Hippocampal formation (tissue), 2 donors: ENCODE data around the gene HAGH.
"Not testable (repeated sequence)": the region's sequence is repeated elsewhere in the genome, so short reads cannot be mapped to it uniquely, and the experiment has no call there.

Experiments
- DNase-seq, 2 donors: peaks; one replicate each; lab custom pipeline; 2025; lab: John Stamatoyannopoulos, UW

HAGH gene

DNA sequence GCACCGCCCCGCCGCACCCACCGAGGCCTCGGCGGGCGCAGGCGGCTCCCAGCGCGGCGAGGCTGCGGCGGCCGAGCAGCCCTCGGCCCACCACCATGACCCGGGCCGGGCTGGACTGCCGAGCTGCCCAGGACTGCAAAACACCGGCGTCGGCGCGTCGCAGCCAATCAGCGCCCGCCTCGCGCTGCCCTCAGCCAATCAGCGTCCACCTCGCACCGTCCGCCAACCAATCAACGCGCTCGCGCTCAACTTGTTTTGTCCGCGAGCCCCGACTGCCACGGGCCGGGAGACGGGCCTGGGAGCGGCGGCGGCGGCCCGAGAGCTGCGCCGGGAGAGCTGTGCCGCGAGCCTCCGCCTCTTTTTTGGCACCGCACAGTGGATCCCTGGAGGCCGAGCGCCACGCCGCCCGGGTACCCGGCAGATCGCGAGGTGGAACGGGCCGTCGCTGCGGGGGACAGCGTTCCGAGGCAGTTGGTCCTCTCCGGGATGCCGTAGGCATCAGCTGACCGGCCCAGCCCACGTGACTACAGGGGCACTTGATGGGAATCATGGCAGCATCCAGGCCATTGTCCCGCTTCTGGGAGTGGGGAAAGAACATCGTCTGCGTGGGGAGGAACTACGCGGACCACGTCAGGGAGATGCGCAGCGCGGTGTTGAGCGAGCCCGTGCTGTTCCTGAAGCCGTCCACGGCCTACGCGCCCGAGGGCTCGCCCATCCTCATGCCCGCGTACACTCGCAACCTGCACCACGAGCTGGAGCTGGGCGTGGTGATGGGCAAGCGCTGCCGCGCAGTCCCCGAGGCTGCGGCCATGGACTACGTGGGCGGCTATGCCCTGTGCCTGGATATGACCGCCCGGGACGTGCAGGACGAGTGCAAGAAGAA is at the start of gene HAGH, which contains the start of gene FAHD1:
TSS of gene HAGH (minus strand) at position 135 of the 883 bp plus-strand sequence. CDS start at position 97, 38 bp downstream.
TSS of gene FAHD1 (plus strand) at position 516 of the 883 bp plus-strand sequence. CDS start at position 549, 33 bp downstream.
- DNase-seq, result peak; percentile 84 to 95

DNA sequence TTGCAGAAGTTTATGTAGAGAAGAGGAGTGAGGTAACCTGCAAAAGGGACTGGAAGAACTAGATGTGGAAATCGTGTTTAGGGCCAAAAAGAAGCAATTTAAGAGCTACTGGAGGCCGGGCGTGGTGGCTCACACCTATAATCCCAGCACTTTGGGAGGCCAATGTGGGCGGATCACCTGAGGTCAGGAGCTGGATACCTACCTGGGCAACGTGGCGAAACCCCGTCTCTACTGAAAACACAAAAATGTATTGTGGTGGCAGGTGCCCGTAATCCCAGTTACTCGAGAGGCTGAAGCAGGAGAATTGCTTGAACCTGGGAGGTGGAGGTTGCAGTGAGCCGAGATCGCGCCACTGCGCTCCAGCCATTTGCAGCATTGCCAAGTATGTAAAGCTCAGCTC is 49.4 kb upstream of the HAGH start:
- not testable (repeated sequence) for DNase-seq

DNA sequence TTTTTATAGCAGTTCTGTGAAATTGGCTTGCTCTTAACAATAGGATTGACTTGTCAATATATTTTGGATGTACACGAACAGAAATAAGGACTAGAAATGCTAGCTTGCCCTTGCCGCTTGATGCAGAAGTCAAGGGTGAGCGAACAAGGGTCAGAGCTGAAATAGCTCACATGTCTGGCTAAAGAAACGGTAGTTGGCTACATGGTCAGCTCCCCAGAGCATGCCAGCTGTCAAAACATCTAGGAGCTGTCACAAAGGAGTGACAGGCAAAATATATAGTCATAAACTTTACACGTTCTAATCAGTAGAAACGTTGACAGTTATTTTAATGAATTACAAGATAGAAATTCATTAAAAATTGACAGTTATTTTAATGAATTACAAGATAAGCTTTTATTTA is 48.2 kb upstream of the HAGH start:
- no peak for DNase-seq

DNA sequence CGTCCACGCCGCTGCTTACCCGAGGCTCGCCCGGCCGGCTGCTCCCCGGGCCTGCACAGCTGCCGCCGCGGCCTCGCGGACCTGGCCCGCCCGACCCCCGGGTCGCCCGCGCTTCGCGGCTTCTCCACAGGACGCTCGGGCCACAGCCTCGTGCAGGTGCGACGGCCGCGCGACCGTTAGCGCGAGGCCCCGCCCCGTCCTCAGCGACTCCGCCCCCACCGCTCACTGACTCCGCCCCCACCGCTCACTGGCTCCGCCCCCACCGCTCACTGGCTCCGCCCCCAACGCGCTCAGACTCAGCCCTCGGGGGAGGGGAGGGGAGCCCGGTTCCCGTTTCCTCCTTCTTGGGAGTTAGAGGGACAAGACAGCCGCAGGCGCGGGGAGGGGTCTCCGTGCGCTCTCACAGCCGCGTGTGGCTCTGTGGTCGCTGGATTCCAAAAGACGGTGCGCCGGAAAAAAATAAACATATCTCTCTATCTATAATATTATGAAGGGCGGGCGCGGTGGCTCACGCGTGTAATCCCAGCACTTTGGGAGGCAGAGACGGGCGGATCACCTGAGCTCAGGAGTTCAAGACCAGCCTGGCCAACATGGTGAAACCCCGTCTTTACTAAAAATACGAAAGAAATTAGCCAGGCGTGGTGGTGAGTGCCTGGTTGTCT is 45.5 kb upstream of the HAGH start, which contains the start of gene MEIOB:
TSS of gene MEIOB (minus strand) at position 191 of the 662 bp plus-strand sequence. CDS start 3,989 bp downstream, outside the sequence.
- DNase-seq, result no peak

DNA sequence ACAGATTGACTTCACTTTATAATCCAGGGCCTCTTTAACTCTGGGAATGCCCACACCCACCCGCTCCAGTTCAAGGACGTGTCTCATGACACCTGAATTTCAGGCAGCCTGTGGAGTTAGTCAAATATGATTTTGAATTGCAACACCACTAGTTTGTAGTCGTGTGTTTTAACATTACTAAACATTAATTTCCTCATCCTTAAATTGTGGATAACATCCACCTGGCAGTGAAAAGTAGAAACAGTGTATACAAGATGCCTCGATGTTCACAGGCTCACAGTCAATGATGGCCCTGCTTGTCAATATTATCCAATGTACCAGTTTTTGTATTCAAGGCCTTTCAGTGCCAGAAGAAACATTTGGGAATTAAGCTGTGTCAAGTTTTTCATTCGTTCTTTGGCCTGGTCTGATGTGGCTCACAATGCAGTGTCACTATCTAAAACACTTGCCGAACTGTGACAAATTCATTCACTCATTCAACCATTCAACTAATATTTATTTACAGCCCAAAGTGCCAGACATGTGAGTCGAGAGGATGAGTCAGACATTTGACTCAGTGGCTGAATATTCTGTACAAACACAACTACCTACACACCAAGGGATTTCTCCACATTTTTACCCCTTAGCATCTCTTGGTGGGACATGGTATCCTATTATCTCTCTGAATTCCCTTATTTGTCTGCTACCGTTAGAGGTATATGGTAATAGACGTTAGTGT is 43.9 kb upstream of the HAGH start:
- DNase-seq, result no peak

DNA sequence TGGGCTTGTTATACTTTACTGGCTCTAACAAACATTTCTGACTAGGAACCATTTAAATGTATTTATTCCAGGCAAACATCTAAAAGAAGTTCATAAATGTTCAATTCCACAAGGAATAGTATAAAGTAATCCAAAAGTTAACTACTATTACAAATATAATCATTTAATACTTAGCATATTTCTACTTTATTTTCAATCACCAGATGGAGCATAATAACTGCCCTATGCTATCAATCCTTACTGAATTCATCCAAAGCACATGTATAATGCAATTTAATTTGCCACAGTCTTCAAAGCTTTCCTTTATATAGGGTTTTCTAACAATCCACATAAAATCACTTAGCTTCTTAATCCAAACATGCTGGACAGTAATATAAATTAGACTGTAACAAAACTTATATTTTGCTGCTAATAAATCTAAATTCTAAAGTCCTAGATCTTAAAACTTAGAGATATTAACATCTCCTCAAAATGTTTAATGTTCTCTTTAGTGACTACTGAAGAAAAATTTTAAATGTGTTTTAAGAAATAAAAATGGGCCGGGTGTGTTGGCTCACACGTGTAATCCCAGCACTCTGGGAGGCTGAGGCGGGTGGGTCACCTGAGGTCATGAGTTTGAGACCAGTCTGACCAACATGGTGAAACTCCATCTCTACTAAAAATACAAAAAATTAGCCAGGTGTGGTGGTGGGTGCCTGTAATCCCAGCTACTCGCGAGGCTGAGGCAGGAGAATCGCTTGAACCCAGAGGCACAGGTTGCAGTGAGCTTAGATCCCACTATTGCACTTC is 39.5 kb upstream of the HAGH start:
- DNase-seq, result no peak

DNA sequence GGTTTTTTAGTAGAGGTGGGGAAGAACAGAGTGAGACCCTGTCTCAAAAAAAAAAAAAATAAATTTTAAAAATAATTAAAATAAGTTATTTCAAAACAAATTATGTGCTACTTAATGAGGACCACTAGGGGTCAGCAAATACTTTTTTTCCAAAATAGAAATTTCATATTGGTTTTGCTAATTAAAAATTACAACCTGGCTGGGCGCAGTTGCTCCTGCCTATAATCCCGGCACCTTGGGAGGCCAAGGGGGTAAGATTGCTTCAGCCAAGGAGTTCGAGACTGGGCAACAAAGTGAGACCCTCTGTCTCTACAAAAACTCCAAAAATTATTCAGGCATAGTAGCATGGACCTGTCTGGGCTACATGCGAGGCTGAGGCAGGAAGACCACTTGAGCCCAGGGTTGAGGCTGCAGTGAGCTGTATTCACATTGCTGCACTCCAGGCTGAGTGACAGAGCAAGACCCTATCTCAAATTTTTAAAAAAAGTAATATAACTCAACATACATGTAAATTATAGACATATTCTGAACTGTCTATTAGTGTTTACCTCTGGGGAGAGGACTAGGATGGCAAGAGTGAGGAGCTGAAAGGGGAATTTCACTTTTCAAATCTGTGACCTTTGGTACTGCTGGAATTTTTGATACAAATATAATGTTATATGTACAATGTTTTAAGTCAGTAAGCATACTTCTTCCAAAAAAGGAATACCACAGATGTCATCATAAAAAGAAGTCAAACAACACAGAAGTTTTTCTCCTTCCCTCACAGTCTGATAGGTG is 37.2 kb upstream of the HAGH start:
- peak in 1 of 2 donors; percentile 2 for DNase-seq

DNA sequence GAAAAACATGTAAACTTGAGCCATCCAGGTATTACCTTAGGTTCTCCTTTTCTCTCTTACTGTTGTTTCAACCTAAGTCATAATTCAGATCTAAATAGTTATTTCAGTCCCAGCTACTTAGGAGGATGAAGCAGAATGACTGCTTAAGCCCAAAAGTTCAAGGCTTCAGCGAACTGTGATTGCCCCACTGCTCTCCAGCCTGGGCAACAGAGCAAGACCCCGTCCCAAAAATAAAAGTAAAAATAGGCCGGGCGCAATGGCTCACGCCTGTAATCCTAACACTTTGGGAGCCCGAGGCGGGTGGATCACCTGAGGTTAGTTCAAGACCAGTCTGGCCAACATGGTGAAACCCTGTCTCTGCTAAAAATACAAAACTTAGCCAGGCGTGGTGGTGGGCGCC is 35.8 kb upstream of the HAGH start:
- DNase-seq, result no peak

DNA sequence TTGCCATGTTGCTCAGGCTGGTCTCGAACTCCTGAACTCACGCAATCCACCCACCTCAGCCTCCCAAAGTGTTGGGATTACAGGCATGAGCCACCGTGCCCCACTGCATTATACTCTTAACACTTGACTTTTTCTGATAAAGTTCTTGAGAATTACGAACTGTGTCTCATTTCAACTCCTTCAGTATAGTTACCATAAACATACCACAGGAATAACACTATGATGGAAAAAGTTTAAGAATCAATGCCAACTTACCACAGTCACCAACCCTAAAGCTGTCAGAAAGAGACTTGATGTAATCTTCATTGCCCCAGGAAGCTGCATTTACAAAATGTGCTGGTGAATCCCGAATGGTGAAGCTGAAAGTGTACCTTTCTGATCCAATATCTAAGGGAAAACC is 35.1 kb upstream of the HAGH start:
- DNase-seq, result no peak

DNA sequence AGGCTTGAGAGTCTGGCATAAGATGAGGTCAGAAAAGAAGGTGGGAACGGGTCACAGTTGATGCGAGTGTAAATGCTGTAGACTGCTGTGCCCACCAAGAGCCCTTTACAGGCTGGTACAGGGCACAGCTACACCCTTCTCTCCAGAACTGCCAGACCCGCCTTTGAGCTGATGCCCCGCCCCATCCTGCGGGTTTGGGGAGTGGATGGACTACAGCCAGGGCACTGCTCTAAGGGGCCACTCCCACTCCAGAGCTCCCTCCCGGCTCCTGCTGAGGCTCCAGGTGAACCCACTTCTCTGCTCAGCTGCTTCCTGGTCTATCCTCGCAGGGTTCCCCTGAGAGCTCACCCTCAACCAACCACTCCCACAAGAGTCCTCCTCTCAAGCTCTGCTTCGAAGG is 33.0 kb upstream of the HAGH start:
- no peak for DNase-seq

DNA sequence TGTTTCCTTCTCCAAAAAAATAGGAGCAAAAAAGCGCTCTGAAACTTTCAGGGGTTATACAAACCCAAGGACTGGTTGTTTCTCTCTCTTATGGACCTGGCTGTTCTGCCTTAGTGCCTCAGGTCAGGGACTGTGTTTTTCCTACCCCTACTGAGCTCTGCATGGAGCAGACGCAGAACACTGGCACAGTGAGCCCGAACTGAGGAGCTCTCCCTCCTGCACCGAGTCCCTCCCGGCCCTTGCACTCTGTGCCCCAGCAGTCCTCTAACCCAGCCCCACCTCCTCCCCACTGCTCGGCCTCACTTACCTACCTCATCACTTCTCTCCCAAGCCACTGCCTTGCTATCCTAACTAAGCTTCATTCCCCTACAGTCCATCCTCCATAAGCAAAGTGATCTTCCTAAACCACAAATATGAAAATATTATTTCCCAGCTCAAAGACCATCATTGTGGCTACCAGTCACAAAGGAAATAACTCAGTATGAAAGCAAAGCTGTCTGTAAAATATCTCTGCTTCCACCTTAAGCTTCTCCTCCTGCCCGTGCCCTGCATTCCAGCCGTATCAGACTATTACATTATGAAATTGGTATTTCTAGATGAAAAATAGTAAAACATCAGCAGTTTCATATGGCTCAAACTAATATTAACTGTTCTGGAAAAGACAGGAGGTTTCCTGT is 31.7 kb upstream of the HAGH start:
- DNase-seq, result no peak

DNA sequence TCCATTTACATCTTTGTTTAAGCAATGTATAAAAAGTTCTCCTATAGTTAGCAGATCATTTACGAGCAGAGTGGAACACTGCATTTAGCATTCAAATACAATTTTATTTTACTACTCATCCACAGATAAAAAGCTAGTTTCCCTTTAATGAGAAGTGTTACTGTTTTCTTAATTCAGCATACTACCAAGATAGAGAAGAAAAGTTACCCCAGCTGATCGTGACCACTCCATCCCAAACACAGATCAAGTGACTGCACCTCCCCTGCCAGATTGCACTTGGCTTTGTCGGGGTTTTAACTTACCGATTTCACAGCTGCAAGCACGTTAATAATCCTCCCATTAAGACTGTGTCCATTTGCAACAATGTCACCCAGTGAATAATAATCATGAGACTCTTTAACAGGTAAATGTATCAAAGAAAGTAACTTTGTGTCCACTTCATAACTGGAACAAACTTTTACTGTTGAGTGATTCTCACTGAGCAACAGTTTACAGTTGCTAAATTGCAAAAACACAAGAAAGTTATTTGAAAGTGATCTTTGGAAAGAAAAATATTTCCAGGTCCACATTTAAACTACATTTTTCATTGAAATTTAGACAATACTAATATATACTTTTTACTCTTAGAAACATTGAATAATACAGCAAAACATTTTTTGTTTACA is 30.9 kb upstream of the HAGH start:
- no peak for DNase-seq

DNA sequence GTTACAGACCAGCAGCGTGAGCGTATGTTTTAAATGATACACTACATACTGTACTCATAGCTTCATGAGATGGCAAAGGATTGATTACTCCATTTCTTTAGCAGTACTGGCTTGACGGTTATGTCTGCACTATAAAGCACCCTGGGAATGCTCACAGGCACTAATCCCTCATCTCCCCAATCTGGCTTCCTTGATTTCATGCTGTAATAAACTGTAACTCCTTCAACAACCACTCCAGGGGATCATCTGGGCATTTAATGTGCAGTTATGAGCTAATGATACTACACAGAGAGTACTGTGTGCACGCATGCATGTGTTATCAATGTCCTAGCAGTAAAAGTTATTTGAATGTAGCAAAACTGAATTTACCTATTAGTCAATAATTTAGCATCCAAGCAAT is 25.2 kb upstream of the HAGH start:
- no peak for DNase-seq

DNA sequence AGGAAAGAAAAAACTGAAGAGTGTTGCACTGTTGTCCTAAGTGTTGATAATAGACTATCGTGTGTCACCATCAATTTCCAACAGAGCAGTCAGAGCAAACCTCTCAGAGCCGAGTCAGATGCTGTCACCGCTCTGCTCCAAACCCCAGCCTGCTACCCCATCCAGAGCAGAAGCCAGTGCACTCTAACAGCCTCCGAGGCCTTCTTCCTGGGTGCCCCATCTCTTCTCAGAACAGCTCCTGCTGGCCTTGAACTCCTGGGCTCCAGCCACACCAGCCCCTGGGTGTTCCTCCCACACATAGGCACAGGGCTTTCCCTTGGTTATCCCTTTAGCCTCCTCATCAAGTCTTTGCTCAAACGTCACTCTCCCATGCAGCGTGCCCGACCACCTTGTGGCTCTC is 24.4 kb upstream of the HAGH start:
- no peak for DNase-seq

DNA sequence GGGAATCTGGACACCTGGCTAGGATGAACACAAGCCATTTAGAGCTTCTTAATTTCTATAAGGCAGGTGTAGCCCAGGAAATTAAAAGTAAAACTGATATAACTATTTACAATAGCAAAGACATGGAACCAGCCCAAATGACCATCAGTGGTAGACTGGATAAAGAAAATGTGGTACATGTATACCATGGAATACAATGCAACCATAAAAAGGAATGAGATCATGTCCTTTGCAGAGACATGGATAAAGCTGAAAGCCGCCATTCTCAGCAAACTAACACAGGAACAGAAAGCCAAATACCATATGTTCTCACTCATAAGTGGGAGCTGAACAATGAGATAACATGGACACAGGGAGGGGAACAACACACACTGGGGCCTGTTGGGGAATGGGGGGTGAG is 19.8 kb upstream of the HAGH start:
- DNase-seq, result no peak

DNA sequence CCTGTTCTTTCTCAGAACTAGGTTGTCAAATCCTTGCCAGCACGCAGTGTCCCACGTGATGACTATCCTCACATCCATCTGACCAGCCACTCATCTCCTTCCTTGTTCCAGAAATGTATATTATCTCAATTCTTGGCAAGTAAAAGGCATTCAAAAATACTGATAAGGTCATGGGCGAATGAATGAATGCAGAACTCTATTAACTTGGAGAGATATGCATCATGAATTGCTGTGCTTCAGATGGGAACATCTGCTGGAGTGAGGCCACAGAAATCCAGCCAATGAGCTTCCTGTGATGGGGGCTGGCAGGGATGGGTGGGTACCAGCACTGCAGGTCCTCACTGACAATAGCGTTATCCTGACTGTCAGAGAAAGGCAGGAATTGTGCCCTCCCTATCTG is 19.4 kb upstream of the HAGH start:
- DNase-seq, result no peak

DNA sequence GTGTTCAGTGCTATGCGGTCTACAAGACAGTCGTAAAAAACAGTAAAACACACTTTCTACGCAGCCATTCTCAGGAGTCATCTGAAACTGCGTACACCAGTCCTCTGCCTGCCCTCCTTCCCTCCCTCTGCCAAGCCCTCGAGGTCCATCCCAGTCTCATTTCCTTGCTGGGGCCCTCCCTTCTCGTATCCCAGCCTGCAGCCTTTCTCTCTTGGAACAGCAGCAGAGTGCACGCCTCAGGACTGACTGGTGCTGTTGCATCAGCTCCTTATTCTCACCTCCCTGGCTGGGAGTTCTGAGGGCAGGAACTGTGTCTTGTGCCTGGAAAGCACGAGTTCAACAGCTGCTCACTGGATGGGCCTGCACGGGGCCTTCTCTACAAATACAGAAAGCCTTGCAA is 12.9 kb upstream of the HAGH start:
- DNase-seq, result no peak

DNA sequence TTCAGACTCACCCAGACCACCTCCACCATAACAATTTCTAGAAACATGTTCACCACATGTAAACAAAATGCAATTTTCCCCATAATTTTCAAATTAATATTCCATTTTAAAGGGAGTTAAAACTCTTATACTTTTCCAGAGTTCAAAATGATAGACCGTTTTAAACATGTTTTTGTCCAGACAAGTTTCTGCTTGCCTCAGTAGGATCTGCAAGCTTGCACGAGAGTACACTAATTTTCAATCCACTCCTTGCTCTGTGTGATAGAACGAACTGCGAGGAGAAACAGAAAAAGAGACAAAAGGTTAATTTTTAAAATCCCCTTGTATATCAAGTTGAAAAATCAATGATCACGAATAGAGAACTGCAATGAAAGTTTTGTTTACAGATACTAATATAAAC is 7.5 kb upstream of the HAGH start:
- no peak for DNase-seq

DNA sequence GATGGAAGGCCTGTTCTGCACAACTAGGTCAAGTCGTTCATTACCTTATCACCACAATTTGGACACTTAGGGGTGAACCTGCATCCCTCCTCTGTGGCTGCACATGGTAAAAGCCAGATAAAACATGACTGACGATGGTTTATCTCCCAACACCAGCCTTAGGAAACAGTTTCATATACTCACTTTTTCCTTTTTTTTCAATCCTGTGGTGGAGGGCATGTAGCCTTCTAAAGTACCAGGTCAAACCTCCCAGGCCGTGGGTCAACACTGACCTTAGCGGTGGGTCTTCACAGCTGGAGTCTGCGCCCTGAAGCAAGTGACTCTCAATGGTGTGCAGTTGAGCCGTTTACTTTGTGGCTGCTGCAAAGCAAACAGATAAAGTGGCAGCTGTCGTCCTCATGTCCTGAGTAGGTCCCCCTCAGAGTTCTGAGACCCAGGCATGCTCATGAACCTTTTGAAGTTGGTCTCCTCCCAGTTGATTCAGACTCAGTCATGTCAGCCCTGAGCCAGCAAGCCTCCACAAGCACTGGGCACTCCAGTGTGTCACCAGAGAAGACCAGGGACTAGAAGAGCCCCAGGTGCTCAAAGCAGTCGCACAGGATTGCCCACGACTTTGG is 6.3 kb upstream of the HAGH start:
- no peak for DNase-seq
